Superior temporal gyrus (tissue), 1 donor: ENCODE results near the gene JMJD8.
"Not testable (repeated sequence)": the region's sequence is repeated elsewhere in the genome, so short reads cannot be mapped to it uniquely, and the experiment has no call there.

ENCODE experiments used
- DNase-seq: peaks from one replicate; pipeline ENCODE4 v3.0.0-alpha.2; 2016; ENCODE audit errors: extremely low spot score

The JMJD8 gene

DNA sequence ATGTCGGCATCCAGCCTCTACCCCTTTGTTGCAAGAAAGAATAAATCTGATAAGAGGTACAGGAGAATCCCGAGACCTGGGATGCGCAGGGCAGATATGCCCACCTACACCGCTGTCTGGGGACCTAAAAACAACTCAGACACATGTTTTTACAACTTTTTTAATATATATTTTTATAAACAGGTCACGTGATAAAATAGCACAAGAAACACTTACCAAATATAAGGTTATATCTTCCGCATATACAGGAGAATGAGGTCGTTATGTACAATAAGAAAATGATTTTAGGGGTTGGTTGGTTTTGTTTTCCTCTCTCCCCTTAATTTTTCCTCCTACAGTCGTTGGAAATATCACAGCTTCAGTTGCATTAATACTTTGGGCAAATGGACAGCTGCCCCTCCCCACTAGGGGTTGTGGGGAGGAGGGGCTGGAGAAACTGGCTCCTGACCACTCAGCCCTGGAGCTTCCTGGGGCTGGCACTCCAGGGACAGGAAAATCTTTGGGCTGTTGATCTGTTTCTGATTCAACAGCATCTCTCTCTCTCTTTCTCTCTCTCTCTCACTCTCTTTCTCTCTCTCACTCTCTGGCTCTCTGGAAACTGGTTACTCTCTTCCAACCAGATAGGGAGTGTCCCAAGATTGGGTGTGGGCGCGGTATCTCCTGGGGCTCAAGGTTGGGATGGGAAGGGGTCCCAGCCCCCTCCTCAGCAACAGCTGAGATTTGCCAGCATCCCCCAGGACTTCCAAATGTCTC is 8.4 kb upstream of the JMJD8 start:
- DNase-seq = no peak

DNA sequence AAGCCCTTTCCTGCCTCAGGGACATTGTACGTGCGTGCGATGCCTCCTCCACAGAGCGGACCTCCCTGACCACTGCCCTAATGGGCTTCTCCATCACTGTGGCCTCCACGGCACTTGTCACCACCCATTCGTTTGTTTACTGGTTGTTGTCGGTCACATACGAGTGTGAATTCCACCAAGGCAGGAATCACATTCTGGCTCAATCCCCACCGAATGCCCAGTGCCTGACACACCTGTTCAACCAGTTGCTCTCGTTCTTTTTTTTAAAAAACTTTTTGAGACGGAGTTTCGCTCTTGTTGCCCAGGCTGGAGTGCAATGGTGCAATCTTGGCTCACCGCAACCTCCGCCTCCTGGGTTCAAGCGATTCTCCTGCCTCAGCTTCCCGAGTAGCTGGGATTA is 7.1 kb upstream of the JMJD8 start:
- not testable (repeated sequence) for DNase-seq

DNA sequence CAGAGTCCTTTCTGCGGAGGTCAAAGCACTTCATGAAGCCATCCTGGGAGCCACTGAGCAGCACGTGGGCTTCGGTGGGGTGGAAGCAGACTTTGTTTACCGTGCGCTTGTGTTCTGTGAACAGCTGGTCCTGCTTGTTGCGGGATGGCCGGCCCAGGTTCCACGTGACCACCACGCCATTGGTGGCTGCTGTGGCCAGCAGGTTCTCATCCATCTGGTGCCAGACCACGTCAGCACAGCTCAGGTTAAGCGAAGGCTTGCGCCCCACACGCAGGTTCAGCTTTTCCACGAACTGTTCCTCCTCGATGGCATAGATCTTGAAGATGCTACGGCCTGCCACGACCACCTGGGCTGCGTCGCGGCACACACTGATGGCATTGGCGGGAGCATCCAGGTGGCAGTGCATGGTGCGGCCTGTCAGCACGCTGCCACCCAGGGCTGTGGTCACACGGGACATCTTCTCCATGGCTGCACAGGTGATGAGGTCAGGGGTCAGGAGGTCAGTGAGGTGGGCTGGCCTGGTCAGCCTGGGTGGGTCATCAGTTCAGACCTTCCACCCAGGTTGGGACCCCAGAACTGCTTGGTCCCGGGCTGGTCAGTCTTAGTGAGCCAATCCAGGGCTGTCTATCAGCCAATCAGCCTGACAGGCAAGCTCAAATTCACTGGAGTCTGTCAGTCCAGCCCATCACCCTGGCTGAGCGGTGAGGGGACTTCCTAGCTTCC is 5.2 kb upstream of the JMJD8 start:
- DNase-seq = no peak

DNA sequence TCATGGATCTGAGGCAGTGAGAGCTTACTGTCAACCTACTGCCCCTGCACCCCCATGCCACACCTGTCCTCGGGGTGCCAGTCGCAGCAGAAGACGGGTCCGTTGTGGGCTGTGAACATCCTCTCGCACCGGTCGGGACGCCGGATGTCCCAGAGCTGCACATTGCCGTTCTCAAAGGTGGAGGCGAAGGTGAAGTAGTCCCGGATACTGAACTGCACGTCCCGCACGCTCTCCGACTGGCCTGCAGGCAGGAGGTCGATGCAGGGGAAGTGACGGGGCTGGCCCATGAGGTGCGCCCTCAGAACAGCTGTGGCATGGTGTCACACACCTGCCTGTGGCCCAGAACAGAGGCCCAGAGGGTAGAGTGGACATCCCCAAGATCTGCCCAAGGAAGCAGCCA is 3.4 kb upstream of the JMJD8 start:
- DNase-seq = no peak

DNA sequence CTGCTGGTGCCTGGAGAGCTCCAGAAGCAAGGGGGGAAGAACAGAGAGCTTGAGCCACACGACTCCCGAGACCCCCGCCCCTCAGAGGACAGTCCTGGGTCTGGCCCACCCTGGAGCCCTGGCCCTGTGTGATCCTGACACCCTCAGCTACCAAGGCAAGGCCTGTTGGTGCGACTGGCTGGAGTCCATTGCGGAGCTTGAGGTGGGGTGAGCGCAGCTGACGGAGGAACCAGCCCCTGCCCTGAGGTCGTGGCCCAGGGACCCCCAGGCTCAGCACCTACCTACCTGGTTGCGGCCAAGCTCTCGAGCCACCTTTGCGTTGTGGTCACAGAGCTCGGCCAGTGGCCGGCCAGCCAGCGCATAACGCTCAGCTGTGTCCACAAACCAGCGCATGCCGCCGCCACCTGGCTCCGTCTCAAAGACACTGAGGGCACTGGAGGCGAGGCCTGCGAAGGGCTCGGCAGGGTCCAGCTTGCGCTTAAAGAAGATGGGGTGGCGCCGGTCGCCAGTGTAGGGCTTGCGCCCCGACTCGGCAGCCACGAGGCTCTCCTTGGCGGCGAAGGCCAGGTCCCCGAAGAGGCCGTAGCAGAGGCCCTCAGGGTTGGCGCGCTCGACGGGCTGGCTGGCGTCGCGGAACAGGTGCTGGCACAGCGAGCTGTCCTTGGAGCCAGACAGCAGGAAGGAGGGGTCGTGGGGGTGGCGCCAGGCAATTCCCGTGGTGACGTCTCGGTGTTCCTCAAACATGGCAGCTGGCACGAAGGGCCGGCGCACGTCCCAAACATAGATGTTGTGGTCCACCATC is 2.5 kb upstream of the JMJD8 start:
- no peak for DNase-seq

DNA sequence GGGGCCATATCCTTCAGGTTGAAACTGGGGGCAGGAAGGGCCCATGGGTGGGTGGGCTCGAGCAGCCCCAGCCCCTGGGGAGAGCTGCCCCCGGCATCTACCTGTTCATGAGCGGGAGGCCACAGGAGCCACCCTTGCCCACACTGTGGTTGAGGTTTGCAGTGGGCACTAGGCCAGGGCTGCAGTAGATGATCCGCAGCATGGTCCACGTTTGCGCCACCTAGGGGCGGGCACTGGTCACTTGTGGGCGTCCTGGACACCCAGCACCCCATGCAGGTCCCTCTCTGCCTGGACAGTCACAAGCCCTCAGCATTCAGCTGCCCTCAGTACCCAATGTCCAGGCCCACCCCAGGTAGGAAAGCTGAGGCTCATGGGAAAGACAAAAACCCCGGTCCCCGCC is 1.8 kb upstream of the JMJD8 start:
- DNase-seq = no peak

DNA sequence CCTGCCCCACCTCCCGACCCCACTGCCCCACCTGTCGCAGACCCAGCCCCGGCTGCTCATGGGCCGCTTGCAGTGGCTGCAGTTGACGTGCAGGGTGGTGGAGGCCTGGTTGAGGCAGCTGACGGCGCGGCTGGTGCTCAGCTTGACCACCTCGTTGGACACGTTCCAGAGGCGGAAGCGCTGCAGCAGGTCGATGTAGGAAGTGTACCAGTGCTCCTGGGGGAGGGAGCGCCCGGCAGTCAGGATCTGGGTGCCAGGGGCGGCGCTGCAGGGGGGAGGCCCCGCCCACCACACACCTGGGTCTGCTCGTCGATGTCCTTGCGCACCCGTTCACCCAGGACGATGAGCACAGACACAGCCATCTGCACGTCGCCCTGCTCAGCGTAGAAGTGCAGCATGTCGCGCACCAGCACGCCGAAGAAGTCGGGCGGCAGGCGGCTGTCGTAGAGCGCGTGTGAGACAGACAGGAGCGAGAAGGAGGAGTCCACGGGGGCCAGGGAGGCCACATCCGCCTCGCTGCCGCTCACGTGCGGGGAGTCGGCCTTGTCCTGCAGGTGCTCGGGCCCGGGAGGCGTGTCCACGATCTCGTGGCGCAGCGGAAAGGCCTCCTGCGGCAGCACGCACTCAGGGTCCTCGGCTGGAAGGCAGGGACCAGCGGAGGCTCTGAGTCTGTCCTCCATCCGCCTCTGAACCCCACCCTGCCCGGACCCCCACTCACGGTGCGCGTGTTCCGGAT is 995 bp upstream of the JMJD8 start:
- DNase-seq = no peak

DNA sequence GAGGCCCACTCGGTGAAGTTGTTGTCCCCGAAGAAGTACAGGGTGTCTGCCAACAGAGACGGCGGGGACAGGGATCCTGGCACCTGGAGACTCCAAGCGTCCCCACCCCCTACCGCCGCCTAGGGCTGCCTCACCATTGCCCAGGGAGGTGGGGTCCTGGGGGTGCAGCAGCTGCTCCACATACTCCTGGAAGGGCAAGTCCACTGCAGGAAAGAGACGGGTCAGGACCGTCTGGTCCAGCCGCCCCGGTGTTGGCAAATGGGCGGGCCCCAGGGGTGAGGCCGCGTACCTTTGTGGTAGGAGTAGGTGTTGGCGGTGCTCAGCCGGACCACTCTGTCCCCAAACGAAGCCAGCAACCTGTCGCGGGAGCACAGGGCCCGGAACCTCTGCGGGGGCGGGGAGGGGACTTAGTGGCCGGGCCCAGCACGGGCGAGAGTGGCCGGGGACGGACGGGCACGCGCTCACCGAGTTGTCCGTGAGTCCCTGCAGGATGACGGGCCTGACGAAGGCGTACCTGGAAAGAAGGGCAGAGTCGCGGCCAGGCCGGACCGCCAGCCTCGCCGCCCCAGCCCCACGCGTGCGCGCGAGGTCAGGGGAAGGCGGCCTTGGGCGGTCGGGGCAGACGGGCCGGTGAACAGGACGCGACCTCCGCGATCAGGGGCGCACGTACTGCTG is 601 bp downstream of the JMJD8 start:
- no peak for DNase-seq

DNA sequence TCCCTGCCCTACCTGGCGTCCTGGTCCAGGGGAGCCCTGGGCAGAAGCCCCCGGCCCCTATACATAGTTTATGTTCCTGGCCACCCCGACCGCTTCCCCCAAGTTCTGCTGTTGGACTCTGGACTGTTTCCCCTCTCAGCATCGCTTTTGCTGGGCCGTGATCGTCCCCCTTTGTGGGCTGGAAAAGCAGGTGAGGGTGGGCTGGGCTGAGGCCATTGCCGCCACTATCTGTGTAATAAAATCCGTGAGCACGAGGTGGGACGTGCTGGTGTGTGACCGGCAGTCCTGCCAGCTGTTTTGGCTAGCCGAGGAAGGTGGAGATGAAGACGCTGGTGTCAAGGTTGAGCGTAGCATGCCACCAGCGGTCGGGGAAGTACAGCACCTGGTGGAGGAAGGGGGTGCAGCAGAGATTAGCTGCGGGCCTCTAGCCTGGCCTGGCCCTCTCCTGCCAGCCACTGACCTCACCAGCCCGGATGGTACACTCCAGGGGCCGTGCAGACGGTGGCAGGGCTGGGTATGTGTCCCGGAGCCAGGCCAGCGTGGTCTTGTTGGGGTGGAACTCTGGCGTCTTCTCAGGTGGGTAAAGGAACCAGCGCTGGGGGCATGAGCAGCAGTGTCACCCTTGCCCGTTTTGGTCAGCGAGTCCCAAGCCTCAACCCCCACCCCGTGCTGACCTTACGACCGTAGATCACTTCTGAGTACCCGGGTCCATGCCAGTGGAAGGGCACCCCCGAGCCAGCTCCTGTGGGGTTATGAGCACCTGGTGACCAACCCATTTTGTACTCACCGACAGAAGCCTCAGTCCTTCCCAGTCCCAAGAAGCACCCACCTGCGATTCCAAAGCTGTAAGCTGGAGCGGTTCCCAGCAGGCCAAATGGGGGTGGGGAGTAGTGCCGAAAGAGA is 1.4 kb downstream of the JMJD8 start:
- no peak for DNase-seq

DNA sequence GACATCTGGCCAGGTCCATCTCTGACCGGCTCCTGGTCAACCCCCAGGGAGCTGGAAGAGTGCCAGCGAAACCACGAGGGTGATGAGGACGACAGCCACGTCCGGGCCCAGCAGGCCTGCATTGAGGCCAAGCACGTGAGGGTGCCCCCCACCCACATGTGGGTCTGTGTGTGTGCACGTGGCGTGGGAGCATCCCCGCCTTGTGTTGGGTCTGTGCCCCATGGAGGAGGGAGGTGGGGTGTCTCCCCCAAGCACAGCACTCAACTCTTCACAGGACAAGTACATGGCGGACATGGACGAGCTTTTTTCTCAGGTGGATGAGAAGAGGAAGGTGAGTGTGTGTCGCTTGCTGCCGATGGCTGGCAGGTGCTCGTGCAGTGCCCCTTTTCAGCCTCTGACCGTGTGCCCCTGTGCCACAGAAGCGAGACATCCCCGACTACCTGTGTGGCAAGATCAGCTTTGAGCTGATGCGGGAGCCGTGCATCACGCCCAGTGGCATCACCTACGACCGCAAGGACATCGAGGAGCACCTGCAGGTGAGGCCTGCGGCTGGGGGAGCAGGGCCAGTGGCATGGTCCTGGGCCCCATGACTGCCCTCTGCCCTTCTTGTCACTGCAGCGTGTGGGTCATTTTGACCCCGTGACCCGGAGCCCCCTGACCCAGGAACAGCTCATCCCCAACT is 2.2 kb downstream of the JMJD8 start:
- no peak for DNase-seq

DNA sequence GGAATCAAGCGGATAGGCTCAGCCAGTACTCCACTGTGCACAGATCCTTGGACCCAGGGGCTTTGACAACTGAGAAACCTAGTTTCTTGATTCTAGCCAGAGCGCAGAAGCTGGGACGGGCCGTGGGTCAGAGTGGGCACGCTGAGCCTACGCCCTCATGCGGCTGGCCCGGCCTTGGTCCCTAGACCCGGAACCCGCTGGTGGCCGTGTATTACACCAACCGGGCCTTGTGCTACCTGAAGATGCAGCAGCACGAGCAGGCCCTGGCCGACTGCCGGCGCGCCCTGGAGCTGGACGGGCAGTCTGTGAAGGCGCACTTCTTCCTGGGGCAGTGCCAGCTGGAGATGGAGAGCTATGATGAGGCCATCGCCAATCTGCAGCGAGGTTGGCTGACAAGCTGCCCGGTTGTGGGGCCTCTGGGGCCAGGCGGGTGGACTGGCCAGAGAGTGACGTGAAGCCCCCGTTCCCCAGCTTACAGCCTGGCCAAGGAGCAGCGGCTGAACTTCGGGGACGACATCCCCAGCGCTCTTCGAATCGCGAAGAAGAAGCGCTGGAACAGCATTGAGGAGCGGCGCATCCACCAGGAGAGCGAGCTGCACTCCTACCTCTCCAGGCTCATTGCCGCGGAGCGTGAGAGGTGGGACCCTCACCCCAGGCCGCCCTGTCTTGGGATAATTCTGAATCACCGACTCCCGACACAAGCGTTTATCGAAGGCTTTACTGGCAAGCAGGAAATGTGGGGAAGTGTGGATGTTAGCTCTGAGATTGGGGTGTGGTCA is 3.0 kb downstream of the JMJD8 start:
- no peak for DNase-seq

DNA sequence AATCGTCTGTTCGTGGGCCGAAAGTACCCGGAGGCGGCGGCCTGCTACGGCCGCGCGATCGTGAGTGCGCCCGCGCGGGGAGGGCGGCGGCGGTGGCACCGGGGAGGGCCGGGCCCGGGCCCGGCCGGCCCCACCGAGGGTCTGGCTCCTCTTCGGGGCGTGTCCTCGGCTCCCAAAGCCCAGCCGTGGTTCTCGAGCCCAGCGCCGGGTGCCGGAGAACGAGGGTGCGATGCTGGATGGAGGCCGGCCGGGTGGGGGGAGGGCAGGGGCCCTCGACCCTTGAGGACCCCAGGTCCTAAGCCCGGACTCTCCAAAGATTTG is 3.5 kb downstream of the JMJD8 start:
- no peak for DNase-seq

DNA sequence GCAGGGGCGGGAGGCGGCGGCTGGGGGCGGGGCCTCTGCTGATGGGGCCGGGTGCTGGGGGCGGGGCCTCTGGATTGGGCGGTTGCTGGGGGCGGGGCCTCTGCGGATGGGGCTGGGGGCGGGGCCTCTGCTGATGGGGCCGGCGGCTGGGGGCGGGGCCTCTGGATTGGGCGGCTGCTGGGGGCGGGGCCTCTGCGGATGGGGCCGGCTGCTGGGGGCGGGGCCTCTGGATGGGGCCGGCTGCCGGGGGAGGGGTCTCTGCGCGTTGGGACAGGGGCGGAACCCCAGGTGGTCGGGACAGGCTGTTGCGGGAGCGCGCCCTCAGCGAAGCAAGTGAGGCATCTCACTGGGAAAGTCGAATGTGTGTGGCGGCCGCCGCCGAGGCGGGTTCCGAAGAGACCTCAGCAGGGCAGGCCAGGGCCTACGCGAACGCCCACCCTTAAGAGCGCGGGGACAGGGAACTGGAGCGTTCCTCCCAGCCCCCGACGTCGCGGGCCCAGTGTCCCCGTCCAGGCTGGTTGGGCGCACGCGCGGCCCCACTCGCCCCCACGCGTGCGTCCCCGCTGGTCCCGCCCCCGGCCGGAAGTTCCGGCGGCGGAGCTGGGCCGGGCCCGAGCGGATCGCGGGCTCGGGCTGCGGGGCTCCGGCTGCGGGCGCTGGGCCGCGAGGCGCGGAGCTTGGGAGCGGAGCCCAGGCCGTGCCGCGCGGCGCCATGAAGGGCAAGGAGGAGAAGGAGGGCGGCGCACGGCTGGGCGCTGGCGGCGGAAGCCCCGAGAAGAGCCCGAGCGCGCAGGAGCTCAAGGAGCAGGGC is 4.1 kb downstream of the JMJD8 start, which contains the start of gene STUB1:
STUB1 (plus strand) TSS at position 597 of the 811 bp plus-strand sequence; CDS start at position 713, 116 bp downstream.
- peak; percentile 74 for DNase-seq

DNA sequence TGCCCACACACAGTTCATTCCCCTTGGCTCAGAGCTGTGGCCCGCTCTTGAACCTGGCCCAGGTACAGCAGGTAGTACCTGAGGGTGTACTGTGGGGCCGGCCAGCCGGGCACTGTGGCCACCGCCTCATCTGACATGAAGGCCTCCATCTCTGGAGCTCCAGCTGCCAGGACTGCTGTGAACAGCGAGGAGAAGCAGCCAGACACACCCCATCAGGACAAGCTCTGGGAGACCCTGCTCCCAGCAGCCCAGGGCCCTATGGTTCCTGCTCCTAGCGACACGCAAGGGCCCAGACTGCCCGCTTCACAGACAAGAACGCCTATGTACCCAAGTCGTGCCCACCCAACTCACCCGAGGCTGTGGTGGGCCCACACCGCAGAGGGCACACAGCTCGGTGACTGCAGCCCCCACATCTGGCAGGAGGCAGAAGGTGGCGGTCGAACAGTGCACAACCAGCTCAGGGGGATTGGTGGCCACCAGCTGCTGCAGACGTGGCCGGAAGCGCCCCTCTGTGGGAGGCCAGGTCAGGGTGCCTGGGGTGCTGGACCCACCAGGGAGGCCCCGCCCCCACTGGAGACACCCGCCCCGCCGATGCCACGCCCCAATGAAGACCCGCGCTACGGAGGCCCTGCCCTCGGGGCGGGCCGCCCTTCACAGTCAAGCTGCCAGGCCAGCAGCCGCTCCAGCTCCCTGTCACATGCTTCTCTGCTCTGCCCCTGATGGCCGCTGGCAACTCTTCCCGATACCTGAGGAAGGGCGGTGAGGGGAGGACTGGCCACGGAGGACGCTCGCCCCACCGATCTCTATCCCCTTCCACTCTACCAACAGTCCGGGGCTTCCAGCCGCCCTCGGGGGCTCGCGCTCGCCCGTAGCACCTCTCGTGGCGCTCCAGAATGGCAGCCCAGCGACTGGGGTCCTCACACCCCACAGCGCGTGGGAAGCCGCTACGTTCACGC is 5.0 kb downstream of the JMJD8 start:
- DNase-seq = no peak

DNA sequence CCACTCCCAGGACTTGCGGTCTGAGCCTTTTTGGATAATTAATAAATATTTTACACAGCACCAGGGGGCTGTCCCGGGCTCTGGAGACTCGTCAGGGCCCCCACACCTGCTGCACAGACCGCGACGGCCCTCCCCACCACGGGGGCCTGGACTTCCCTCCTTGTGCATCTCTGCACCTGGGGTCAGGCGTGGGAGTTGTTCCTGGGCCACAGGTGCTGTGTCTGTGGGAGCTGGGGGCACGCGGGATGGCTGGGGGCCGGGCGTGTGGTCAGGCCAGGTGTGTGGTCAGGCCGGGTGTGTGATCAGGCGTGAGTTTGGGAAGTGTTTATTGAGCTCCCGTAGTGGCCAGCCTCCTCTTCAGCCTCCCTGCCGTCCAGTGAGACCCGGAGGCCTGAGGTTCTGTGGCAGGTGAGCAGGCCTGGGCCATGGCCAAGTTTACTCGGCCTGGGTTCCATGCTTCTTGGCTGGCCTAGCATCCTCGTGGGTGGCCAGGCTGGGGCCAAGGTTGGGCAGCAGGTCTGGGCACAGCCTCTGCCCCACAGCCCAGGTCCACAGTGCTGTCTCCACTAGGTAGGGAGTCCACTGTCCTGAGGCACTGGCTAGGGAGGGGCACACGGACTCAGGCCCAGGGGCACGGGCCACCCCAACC is 5.8 kb downstream of the JMJD8 start:
- DNase-seq = no peak
